GM12892 (cell line): ENCODE data around the gene NUDT16.

Source experiments
- POLR2A ChIP-seq: IDR thresholded peaks from 2 replicates; pipeline ENCODE4 v1.6.1; 2011; ENCODE audit warnings: low read depth, low read length, control low read depth
- POLR2AphosphoS5 ChIP-seq: IDR thresholded peaks from 2 replicates; pipeline ENCODE4 v1.6.1; 2011; ENCODE audit warnings: low read depth, low read length, control low read depth
- TAF1 ChIP-seq: IDR thresholded peaks from 2 replicates; pipeline ENCODE4 v1.6.1; 2011; ENCODE audit warnings: low read depth, mild to moderate bottlenecking, control low read depth, low read length, borderline replicate concordance

DNA sequence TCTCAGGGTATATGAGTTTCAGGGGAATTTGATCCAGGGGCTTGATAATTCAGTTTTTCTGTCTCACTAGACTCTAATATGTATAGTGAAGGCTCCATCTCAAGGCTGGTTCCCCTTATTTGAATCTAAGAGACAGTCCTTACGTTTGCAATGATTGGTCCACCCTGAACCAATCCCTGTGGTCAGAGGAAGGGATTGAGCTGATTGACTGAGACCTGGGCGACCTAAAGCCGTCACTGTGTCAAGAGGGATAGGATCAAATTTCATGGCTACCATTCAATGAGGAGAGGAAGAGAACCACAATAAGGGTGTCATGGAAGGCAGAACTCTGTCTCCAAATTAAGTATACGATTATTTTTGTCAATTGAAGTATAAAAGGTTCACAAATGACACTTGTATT lies 16.3 kb downstream of the NUDT16 start:
- TF ChIP-seq POLR2AphosphoS5: no peak
- no peak for TF ChIP-seq POLR2A
- no peak for TF ChIP-seq TAF1
